Loucy (cell line): Measurements from ENCODE around the gene PRKCZ.

Source experiments
- H2AFZ ChIP-seq: fragments of 200-600 bp; sonication (generic); 2 replicates; pipeline ENCODE4 v1.6.0; 2016; ENCODE audit warnings: antibody characterized with exemption, mild to moderate bottlenecking, low read length, moderate library complexity
- H3F3A ChIP-seq: fragments of 200-600 bp; 2 replicates; pipeline ENCODE4 v1.6.0; 2016; ENCODE audit warnings: antibody characterized with exemption, low read depth, mild to moderate bottlenecking
- H3K27me3 ChIP-seq: fragments of 200-600 bp; sonication (generic); 2 replicates; pipeline ENCODE4 v1.6.1; 2014; ENCODE audit warnings: low read length, mild to moderate bottlenecking; ENCODE audit not compliant: insufficient read depth, poor library complexity, severe bottlenecking
- H3K36me3 ChIP-seq: fragments of 200-600 bp; sonication (generic); 2 replicates; pipeline ENCODE4 v1.6.1; 2016; ENCODE audit warnings: low read length; ENCODE audit not compliant: insufficient read depth
- H3K4me1 ChIP-seq: fragments of 200-600 bp; sonication (generic); 2 replicates; pipeline ENCODE4 v1.5.1; 2014; ENCODE audit warnings: low read length, mild to moderate bottlenecking; ENCODE audit not compliant: insufficient read depth, poor library complexity, severe bottlenecking
- H3K4me2 ChIP-seq: fragments of 200-600 bp; sonication (generic); 2 replicates; pipeline ENCODE4 v1.6.0; 2014; ENCODE audit warnings: antibody characterized with exemption, low read length, low read depth, mild to moderate bottlenecking; ENCODE audit not compliant: poor library complexity, severe bottlenecking
- H3K4me3 ChIP-seq: fragments of 200-600 bp; sonication (generic); 2 replicates; pipeline ENCODE4 v1.5.1; 2014; ENCODE audit warnings: low read length, mild to moderate bottlenecking, mixed read lengths; ENCODE audit not compliant: poor library complexity, severe bottlenecking
- H3K79me2 ChIP-seq: fragments of 200-600 bp; sonication (generic); 2 replicates; pipeline ENCODE4 v1.6.1; 2014; ENCODE audit warnings: low read length; ENCODE audit not compliant: insufficient read depth
- H3K9ac ChIP-seq: fragments of 200-600 bp; sonication (generic); 2 replicates; pipeline ENCODE4 v1.6.0; 2014; ENCODE audit warnings: mild to moderate bottlenecking, low read depth, low read length, moderate library complexity; ENCODE audit not compliant: poor library complexity, severe bottlenecking
- H3K9me2 ChIP-seq: fragments of 200-600 bp; sonication (generic); replicated peaks from 2 replicates; pipeline ENCODE4 v1.6.1; 2016; ENCODE audit warnings: low read depth, low read length, mixed read lengths
- H3K9me3 ChIP-seq: fragments of 200-600 bp; sonication (generic); 2 replicates; pipeline ENCODE4 v1.6.1; 2014; ENCODE audit warnings: mild to moderate bottlenecking, antibody characterized with exemption, low read length, low read depth; ENCODE audit not compliant: insufficient read depth
- H4K20me1 ChIP-seq: fragments of 200-600 bp; sonication (generic); 2 replicates; pipeline ENCODE4 v1.6.0; 2014; ENCODE audit warnings: antibody characterized with exemption, low read length, mild to moderate bottlenecking; ENCODE audit not compliant: insufficient read depth, poor library complexity, severe bottlenecking
- EZH2phosphoT487 ChIP-seq: fragments of 200-600 bp; IDR thresholded peaks from 2 replicates; pipeline ENCODE4 v1.6.1; 2018; ENCODE audit warnings: antibody characterized with exemption, mild to moderate bottlenecking, moderate library complexity, borderline replicate concordance
- TF ChIP-seq, protein P1 (sequence below): fragments of 200-600 bp; sonication (generic); conservative IDR thresholded peaks from 2 replicates; pipeline ENCODE4 v1.5.1; 2014; ENCODE audit warnings: mild to moderate bottlenecking, antibody characterized with exemption, low read length

Gene PRKCZ

DNA sequence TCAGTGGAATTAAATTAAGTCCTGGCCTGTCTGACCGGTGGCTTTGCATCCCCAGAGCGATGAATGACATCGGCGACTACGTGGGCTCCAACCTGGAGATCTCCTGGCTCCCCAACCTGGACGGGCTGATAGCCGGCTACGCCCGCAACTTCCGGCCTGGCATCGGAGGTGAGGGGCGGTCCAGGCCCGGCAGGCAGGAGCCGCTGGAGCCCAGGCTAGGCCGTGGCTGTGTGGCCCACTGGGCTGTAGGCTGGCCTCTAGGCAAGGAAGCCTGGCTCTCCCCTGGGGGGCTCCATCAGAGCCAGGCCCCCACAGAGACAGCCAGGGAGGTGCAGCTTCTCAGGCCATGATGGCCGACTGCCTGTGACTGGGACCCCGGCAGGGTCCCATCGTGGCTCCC, 25.3 kb upstream of the PRKCZ start:
- H4K20me1 ChIP-seq = no peaks in the 10 kb centered on the region
- no peak overlapping the region for H2AFZ ChIP-seq
- H3K4me3 ChIP-seq = no peak overlapping the region
- H3K27me3 ChIP-seq = no peaks in the 10 kb centered on the region
- no peaks in the 10 kb centered on the region for H3K4me1 ChIP-seq
- no peak overlapping the region for H3K4me2 ChIP-seq
- H3F3A ChIP-seq = no peaks in the 10 kb centered on the region
- H3K79me2 ChIP-seq = no peaks in the 10 kb centered on the region
- no peaks in the 10 kb centered on the region for H3K9me3 ChIP-seq
- H3K9me2 ChIP-seq = no peaks in the 10 kb centered on the region
- no peaks in the 10 kb centered on the region for H3K36me3 ChIP-seq
- TF ChIP-seq EZH2phosphoT487 = no peak
- TF ChIP-seq, protein P1, sequence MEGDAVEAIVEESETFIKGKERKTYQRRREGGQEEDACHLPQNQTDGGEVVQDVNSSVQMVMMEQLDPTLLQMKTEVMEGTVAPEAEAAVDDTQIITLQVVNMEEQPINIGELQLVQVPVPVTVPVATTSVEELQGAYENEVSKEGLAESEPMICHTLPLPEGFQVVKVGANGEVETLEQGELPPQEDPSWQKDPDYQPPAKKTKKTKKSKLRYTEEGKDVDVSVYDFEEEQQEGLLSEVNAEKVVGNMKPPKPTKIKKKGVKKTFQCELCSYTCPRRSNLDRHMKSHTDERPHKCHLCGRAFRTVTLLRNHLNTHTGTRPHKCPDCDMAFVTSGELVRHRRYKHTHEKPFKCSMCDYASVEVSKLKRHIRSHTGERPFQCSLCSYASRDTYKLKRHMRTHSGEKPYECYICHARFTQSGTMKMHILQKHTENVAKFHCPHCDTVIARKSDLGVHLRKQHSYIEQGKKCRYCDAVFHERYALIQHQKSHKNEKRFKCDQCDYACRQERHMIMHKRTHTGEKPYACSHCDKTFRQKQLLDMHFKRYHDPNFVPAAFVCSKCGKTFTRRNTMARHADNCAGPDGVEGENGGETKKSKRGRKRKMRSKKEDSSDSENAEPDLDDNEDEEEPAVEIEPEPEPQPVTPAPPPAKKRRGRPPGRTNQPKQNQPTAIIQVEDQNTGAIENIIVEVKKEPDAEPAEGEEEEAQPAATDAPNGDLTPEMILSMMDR = no peak
- H3K9ac ChIP-seq = no peak overlapping the region

DNA sequence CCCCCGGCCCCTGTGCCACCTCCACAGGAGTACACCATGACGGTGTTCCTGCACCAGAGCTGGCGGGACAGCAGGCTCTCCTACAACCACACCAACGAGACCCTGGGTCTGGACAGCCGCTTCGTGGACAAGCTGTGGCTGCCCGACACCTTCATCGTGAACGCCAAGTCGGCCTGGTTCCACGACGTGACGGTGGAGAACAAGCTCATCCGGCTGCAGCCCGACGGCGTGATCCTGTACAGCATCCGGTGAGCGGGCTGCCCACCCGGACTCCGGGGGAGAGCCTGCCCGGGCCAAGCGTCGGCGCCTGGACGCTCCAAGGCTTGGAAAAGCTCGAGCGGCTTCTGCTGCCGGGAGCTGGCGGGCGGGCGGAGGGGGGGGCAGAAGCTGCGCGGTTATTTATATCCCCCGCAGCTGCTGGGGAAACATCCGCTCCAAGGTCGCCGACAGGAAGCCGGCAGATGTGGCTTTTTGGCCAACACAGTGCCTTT, 24.7 kb upstream of the PRKCZ start:
- Histone ChIP-seq H3K9me2 (no peaks in the 10 kb centered on the region), H3K4me2 (no peak overlapping the region), H3K27me3 (no peaks in the 10 kb centered on the region), H3K9ac (no peak overlapping the region), H3K9me3 (no peaks in the 10 kb centered on the region), H3K36me3 (no peaks in the 10 kb centered on the region), H4K20me1 (no peaks in the 10 kb centered on the region), H3K4me3 (no peak overlapping the region), H3F3A (no peaks in the 10 kb centered on the region), H3K4me1 (no peaks in the 10 kb centered on the region), H3K79me2 (no peaks in the 10 kb centered on the region), H2AFZ (no peak overlapping the region)
- TF ChIP-seq, protein P1 = no peak
- no peak for TF ChIP-seq EZH2phosphoT487

DNA sequence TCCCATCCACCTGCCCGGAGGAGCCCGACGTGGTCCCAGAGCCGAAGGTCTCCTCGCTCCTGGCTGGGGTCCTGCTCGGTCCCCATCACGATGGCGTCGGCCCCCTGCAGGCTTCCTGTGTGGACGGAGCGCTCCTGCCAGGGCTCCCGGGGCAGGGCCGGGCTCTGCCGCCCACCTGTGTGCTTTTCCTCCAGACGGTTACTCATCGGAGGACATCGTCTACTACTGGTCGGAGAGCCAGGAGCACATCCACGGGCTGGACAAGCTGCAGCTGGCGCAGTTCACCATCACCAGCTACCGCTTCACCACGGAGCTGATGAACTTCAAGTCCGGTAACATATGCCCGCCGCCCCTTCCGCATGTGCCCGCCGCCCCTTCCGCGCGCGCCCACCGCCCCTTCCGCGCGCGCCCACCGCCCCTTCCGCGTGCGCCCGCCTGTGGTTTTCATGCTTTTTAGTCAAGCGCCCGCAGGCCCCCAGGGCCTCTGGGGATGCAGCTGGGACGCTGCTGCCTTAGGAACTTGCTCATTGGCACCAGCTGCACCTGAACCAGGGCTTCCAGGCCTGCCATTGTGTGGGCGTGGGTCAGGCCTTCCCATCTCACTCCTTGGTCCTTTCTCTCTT, 22.1 kb upstream of the PRKCZ start:
- TF ChIP-seq, protein P1 = no peak
- no peak for TF ChIP-seq EZH2phosphoT487
- no peaks in the 10 kb centered on the region for H3K79me2 ChIP-seq
- H3K4me1 ChIP-seq = no peaks in the 10 kb centered on the region
- no peak overlapping the region for H3K9ac ChIP-seq
- H3K9me3 ChIP-seq = no peaks in the 10 kb centered on the region
- H3K36me3 ChIP-seq = no peaks in the 10 kb centered on the region
- H3K27me3 ChIP-seq = no peaks in the 10 kb centered on the region
- H2AFZ ChIP-seq = no peak overlapping the region
- no peaks in the 10 kb centered on the region for H3K9me2 ChIP-seq
- no peaks in the 10 kb centered on the region for H4K20me1 ChIP-seq
- H3K4me2 ChIP-seq = no peak overlapping the region
- no peak overlapping the region for H3K4me3 ChIP-seq
- H3F3A ChIP-seq = no peaks in the 10 kb centered on the region
